Renal pelvis (tissue), 4 donors: ENCODE data around the gene RITA1. TPM values are rescaled to one million over a fixed set of nuclear protein-coding genes. Genes with fewer than 3 reads are reported as not detected.
A peak's percentile ranks its signal among the peaks of the same experiment; 100 is the strongest.

Source experiments
- DNase-seq: peaks from one replicate; pipeline ENCODE4 v3.0.0-alpha.2; 2013
- polyA plus RNA-seq, 3 donors: library from polyadenylated mRNA; unstranded; fragments of 120-200 nt; gene quantifications; one replicate each; pipeline ENCODE4 v1.2.1, GENCODE V29; 2013; ENCODE audit not compliant: insufficient read length in 3 of 3

The RITA1 gene
- polyA plus RNA-seq, 3 donors, result 17.2 to 21.5 (median 20.5) TPM

DNA sequence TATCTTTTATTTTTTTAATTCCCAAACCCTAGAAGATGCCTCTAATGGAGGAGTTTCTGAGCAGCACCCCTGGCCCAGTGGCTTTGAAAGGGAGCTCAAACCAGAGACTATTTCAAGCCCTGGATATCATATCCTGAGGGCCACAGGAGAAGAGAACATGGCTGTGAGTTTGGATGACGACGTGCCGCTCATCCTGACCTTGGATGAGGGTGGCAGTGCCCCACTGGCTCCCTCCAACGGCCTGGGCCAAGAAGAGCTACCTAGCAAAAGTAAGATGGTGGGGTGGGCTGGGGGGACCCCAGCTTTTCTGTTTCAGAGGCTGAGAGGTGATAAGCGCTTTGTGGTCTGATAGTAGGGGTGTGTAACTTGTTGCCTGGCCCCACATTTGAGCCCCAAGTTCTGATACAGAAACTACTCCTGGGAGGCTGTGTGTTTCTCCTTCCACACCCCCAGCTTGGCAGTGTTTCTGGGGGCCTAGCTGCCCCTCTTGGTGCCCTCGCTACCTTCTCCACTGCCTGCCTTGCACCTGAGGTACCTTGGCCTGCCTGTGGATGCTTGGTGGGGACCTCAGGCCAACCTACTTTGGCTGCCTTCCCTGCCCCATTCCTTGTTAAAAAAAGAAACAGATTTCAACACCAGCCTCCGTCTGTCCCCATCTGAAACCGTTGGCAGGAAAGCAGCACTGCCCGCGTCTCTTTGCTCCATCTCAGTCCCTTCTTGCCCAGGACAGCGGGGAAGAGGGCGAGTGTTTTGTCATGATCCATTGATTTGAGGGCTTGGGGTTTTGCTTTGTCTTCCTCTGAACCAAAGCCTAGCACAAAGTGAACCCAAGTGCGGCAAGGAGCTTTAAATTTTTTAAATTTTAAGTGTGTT lies 41.4 kb downstream of the RITA1 start:
- DNase-seq, result no peak

- DNase-seq, result no peak
Observed at GRCh38 chr12:113227686-113228391, 42.3 kb downstream of the RITA1 start.

DNA sequence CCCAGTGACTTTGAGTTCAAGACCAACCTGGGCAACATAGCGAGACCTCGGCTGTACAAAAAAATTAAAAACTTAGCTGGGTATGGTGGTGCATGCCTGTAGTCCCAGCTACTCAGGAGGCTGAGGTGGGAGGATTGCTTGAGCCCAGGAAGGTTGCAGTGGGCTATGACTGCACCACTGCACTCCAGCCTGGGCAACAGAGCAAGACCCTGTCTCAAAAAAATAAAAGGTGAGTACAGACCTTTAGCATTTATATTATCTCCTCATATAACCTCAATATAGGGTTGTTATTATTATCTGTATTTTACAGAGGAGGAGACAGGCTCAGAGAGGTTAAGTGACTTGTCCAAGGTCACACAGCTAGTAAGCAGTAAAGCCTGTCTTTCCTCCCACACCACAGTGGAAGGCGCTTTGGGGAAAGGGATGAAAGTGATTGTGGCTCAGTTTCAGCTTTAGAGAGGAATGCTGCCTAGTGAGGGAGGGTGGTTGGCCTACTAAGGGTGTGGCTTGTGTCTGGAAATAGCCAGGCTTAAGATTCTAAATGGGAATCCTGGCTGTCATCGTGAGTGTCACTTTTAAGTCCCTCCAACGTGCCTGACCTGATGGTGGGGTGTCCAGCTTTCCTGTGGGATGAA lies 43.0 kb downstream of the RITA1 start:
- no peak for DNase-seq

- no peak for DNase-seq
Observed at GRCh38 chr12:113230315-113231234, 45.1 kb downstream of the RITA1 start.

DNA sequence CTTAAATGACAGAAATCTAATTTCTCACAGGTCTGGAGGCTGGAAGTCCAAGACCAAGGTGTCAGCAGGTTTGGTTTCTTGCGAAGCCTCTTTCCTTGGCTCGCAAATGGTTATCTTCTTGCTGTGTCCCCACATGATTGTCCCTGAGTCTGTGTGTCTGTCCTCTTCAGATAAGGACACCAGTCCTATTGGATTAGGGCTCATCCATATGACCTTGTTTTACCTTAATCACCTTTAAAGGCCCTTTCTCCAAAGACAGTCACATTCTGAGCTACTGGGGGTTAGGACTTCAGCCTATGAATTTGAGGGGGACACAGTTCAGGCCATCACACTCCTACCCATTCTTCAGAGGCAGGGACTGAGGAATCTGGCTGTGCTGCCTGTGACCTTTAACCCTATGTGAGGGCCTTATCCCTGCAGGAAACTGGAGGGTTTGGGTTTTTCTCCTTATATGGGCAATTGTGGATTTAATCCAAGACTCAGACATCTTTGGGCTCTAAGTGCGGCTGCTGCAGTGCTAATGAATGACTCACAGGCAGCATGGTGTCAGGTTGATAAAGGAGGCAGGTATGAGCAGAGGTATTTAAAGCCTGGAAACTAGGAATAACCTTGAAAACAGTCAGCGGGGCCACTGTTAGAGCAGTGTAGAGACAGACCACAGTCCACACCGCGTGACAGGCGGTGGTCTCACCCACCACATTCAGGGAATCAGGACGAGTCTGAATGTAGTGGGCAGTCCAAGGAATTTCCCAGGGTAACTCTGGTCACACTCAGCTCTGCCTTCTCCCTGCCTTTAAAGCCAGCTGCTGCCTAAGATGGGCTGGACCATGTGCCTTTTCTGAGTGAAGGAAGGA lies 45.9 kb downstream of the RITA1 start:
- no peak for DNase-seq

GRCh38 chr12:113232089-113232839 lies 46.7 kb downstream of the RITA1 start:
- no peak for DNase-seq

- peak; percentile 93 for DNase-seq
Observed at GRCh38 chr12:113232840-113233585, 47.5 kb downstream of the RITA1 start.

GRCh38 chr12:113233967-113234366 lies 48.4 kb downstream of the RITA1 start:
- no peak for DNase-seq

DNA sequence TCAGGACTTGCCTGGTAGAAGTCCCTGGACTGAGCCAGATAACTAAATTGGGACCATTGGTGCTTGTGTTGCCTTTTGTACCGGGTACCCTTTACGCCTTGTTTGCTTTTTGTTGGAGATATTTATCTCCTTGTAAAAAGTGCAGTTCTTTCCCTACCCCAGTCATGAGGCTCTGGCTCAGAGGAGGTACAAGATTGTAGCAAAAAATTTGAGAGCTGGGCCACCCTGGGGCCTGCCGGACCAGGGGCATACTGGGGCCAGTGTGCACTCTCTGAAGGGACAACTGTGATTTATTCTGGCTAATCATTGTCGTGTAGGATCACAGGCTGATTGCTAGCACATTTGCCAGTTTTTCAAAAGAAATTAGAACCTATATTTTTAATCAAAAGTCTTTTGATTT lies 49.0 kb downstream of the RITA1 start:
- no peak for DNase-seq

DNA sequence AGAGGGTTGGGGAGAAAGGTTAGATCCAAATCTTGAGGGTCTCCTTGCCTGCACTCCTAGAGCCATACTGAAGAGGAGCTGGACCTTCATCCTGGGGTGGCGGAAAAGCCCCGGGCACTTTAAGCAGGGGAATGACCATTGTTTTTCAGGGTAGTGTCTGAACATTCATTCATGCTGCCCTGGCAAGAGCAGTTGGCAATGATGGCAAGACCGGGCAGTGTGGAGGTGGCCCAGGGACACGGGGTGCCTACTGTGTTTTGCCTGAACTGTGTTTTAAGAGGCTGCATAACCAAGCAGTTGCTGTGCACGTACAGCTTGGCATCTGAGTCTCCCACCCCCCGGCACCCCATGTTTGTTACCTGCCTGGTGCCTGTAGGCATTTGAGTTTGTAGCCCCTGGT lies 50.5 kb downstream of the RITA1 start:
- DNase-seq, result no peak

- DNase-seq, result no peak
Observed at GRCh38 chr12:113236539-113237399, 51.2 kb downstream of the RITA1 start.

GRCh38 chr12:113237748-113238147 lies 52.2 kb downstream of the RITA1 start:
- DNase-seq, result no peak

- DNase-seq, result no peak
Observed at GRCh38 chr12:113238309-113238708, 52.8 kb downstream of the RITA1 start.

DNA sequence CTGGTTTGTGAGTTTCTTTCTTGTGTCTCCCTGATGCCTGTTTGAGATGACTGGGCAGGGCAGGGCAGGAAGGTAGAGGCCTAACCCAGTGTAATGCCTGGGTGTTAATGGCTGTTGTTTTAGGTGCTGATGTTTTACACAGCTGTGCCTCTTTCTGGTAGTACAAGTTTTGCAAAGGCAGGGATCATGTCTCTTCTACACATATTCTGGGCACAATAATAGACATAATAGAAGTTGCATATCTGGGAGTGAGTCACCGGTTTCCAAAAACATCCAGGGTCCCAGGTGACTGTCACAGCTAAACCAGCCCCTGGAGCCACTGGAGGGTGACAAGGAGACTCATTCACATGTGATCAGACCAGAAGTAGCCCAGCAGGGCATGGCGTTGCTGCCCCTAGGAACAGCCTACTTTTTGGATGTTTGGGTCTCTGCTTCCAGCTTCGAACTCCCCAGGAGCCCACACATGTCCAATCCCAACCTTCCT lies 53.8 kb downstream of the RITA1 start:
- no peak for DNase-seq

DNA sequence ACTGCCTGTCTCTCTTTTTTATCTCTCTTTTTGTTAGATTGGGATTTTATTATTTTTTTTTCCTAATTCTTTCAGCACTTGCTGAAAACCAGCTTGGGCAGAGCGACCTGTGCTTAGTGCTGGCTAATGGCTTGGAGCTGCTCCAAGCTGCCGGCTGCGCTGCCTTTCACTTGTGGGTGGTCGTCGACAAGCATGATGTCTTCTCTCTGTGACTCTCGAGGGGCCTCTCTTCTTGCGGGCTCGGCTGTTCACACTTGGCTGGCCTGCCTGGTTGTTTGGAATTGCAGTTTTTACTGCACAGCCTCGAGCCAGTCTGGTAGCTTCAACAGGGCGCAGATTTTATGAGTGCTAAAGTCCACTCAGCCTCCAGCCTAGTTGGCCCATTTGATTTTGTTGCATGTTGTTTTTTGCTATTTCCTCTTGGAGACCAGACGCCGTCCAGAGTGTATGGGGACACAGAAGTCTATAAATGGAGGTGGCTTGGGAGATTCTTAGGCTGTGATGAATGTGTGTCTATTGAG lies 54.4 kb downstream of the RITA1 start:
- no peak for DNase-seq

DNA sequence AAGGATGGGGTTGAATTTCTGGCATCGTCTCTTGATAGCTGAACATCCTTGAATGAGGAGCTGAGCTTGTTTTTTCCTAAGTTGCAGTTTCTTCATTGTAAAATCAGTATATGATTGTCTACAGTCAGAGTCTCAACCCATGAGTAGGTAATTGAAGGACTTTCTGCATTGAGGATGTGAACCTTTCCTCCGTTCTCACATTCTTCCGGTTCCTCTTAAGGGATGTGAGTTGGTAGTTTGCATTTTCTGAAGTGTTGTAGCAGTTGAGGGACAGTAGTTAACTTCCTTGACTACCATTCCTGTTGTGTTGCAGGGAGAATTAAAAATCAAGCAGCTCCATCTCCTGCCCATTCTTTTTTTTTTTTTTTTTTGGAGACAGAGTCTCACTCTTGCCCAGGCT lies 54.9 kb downstream of the RITA1 start:
- no peak for DNase-seq

DNA sequence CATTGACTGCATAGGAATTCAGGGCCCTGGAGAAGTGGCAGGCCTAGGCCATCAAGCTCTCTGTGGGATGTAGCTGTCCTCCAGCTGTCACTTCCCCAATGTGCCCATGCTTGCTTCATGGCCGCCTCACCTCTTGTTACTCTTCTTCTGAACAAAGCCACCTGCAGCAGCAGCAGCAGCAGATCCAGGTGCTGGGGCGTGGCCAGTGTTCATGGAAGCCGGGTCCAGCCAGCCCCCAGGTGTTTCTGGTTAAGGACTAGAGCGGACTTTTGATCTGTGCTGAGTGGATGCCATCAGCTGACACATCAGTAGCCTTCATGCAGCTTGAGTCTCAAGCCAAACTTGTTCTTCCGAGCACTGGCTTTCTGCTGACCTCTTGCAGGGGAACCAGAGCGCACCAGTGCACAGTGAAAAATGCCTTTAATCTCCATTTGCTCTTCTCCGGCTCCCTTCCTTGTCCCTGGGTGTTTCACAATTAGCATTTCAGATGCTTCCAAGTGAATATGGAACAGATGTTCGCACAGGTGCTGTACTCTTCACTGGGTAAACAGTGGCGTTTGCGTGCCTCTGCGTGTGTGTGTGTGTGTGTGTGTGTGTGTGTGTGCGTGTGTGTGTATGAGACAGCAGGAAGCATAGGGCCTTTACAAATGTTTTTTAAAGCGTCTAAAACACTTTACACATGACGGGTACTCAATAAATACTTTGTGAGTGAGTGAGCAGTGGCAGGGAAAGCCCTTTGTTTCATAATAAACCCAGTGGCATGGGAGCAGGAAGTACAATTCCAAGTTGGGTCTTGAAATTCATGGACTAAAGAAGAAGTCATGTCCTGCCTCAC lies 55.9 kb downstream of the RITA1 start:
- DNase-seq, result no peak
